HCT116 (cell line): ENCODE measurements around the gene SHROOM3. TPM values are rescaled to one million over a fixed set of nuclear protein-coding genes. Genes with fewer than 3 reads are reported as not detected.

Experiments
- ATAC-seq: fragments of 200-7000 bp; cut with Tn5 transposase; 2 replicates; pipeline ENCODE4 v1.9.1; 2020; ENCODE audit warnings: mild to moderate bottlenecking, moderate library complexity
- BruUV-seq: library from RNA; stranded (reverse); fragments of 400-500 nt; replicated peaks from 2 replicates; lab custom pipeline; 2021; lab: Mats Ljungman, UMichigan
- CTCF ChIA-PET: fragments of 300-600 bp; sonication (Branson Sonifier 250); formaldehyde crosslinking; loops from one replicate; lab custom pipeline; 2021; ENCODE audit warnings: antibody characterized with exemption; lab: Charles Lee
- POLR2A ChIA-PET: fragments of 300-600, 350-600 bp; sonication (Branson Sonifier 250); formaldehyde crosslinking; loops from one replicate; lab custom pipeline; 2021; ENCODE audit warnings: antibody characterized with exemption; lab: Charles Lee
- RAD21 ChIA-PET, 2 experiments: fragments of 300-600 bp; sonication (Branson Sonifier 250); formaldehyde crosslinking; loops; one replicate each; lab custom pipeline; 2023; ENCODE audit warnings: low total read pairs in 2 of 2; ENCODE audit not compliant: uncharacterized antibody in 2 of 2, unreplicated experiment in 2 of 2, low non-redundant PET in 1 of 2; lab: Charles Lee
- DNase-seq: peaks from one replicate; pipeline ENCODE4 v3.0.0-alpha.2; 2010; ENCODE audit warnings: low read depth, low spot score
- H2AFZ ChIP-seq: fragments of 200-600 bp; shearing (Covaris generic), sonication (generic); 2 replicates; pipeline ENCODE4 v1.6.1; 2017; ENCODE audit warnings: low read depth, mixed run types, mixed read lengths, antibody characterized with exemption, low read length; ENCODE audit not compliant: poor library complexity, severe bottlenecking
- H3K27ac ChIP-seq: 2 replicates; pipeline ENCODE4 v1.5.1; 2012; ENCODE audit warnings: low read depth, low read length
- H3K27me3 ChIP-seq: fragments of 200-600 bp; sonication (generic); 2 replicates; pipeline ENCODE4 v1.6.1; 2016; ENCODE audit warnings: mixed run types, low read length, mixed read lengths; ENCODE audit not compliant: insufficient read depth
- H3K36me3 ChIP-seq, 2 experiments: fragments of 200-500 bp in 1 of 2; fragments of 200-600 bp in 1 of 2; sonication (Bioruptor generic) in 1 of 2; sonication (generic) in 1 of 2; 2 replicates each; pipeline versions ENCODE4 v1.5.1 to v1.6.1; 2014 to 2016; ENCODE audit warnings: low read length in 2 of 2, inconsistent platforms in 1 of 2, mixed read lengths in 1 of 2, mixed run types in 1 of 2; ENCODE audit not compliant: insufficient read depth in 2 of 2, control insufficient read depth in 1 of 2
- H3K4me1 ChIP-seq, 2 experiments: fragments of 200-600 bp in 1 of 2; sonication (generic) in 1 of 2; 2 replicates each; pipeline versions ENCODE4 v1.5.1 to v1.6.1; 2012 to 2017; ENCODE audit warnings: low read length in 2 of 2, inconsistent platforms in 1 of 2, mild to moderate bottlenecking in 1 of 2, mixed read lengths in 1 of 2, mixed run types in 1 of 2, moderate library complexity in 1 of 2; ENCODE audit not compliant: insufficient read depth in 2 of 2, control insufficient read depth in 1 of 2
- H3K4me2 ChIP-seq: fragments of 200-600 bp; sonication (generic); 2 replicates; pipeline ENCODE4 v1.6.1; 2017; ENCODE audit warnings: mixed run types, low read length, mixed read lengths
- H3K4me3 ChIP-seq, 2 experiments: fragments of 200-600 bp in 1 of 2; sonication (generic) in 1 of 2; replicated peaks in 1 of 2; 2 replicates each; pipeline ENCODE4 v1.5.1; 2011 to 2016; ENCODE audit warnings: low read length in 2 of 2, control low read depth in 1 of 2, low read depth in 1 of 2, mild to moderate bottlenecking in 1 of 2, mixed read lengths in 1 of 2, mixed run types in 1 of 2
- H3K79me2 ChIP-seq: fragments of 200-600 bp; sonication (generic); 2 replicates; pipeline ENCODE4 v1.6.1; 2017; ENCODE audit warnings: mild to moderate bottlenecking, mixed run types, low read length, moderate library complexity, mixed read lengths; ENCODE audit not compliant: insufficient read depth
- H3K9ac ChIP-seq: fragments of 200-600 bp; sonication (generic); 2 replicates; pipeline ENCODE4 v1.6.1; 2016; ENCODE audit warnings: low read length, mixed read lengths
- H3K9me2 ChIP-seq: fragments of 200-600 bp; sonication (generic), shearing (Covaris generic); 2 replicates; pipeline ENCODE4 v1.6.1; 2017; ENCODE audit warnings: mixed run types, mild to moderate bottlenecking, moderate library complexity; ENCODE audit not compliant: insufficient read depth
- H3K9me3 ChIP-seq, 2 experiments: fragments of 200-500 bp in 1 of 2; fragments of 200-600 bp in 1 of 2; sonication (Bioruptor generic) in 1 of 2; sonication (generic) in 1 of 2; 2 replicates each; pipeline ENCODE4 v1.6.1; 2014 to 2017; ENCODE audit warnings: low read length in 2 of 2, mixed read lengths in 2 of 2, inconsistent platforms in 1 of 2, low read depth in 1 of 2, mild to moderate bottlenecking in 1 of 2, mixed run types in 1 of 2, moderate library complexity in 1 of 2; ENCODE audit not compliant: control insufficient read depth in 1 of 2, insufficient read depth in 1 of 2
- H4K20me1 ChIP-seq: fragments of 200-600 bp; sonication (generic), shearing (Covaris generic); 2 replicates; pipeline ENCODE4 v1.6.1; 2017; ENCODE audit warnings: mixed run types, mild to moderate bottlenecking, moderate library complexity; ENCODE audit not compliant: insufficient read depth
- CBX3 ChIP-seq: IDR thresholded peaks from 2 replicates; pipeline ENCODE4 v1.6.1; 2012; ENCODE audit warnings: low read depth
- EGR1 ChIP-seq: IDR thresholded peaks from 2 replicates; pipeline ENCODE4 v1.6.1; 2012; ENCODE audit warnings: low read depth
- ELF1 ChIP-seq: IDR thresholded peaks from 2 replicates; pipeline ENCODE4 v1.6.1; 2012; ENCODE audit warnings: low read depth, borderline replicate concordance
- EZH2 ChIP-seq: fragments of 200-600 bp; sonication (generic); IDR thresholded peaks from 2 replicates; pipeline ENCODE4 v1.6.1; 2017; ENCODE audit warnings: antibody characterized with exemption, mixed run types
- EZH2phosphoT487 ChIP-seq: fragments of 200-600 bp; IDR thresholded peaks from 2 replicates; pipeline ENCODE4 v1.6.1; 2018; ENCODE audit warnings: antibody characterized with exemption, borderline replicate concordance
- FOSL1 ChIP-seq: IDR thresholded peaks from 2 replicates; pipeline ENCODE4 v1.6.1; 2012; ENCODE audit warnings: low read depth
- POLR2AphosphoS5 ChIP-seq: IDR thresholded peaks from 2 replicates; pipeline ENCODE4 v1.6.1; 2011; ENCODE audit warnings: mild to moderate bottlenecking, low read depth, low read length, moderate library complexity
- SP1 ChIP-seq: IDR thresholded peaks from 2 replicates; pipeline ENCODE4 v1.6.1; 2012; ENCODE audit warnings: low read depth
- TCF7L2 ChIP-seq: IDR thresholded peaks from 2 replicates; pipeline ENCODE4 v1.7.0; 2011; ENCODE audit warnings: borderline replicate concordance, inconsistent platforms; ENCODE audit not compliant: insufficient read depth, insufficient read length; ENCODE audit errors: extremely low read depth
- YY1 ChIP-seq: IDR thresholded peaks from 2 replicates; pipeline ENCODE4 v1.6.1; 2011; ENCODE audit warnings: low read length, low read depth, moderate library complexity, mild to moderate bottlenecking; ENCODE audit not compliant: insufficient replicate concordance; ENCODE audit errors: extremely low read depth
- ZFX ChIP-seq: fragments of 450-650 bp; IDR thresholded peaks from 2 replicates; pipeline ENCODE4 v1.6.1; 2017
- intact Hi-C: fragments of 100-400 bp; cut with micrococcal nuclease; formaldehyde crosslinking; loops from 2 replicates; pipeline ENCODE4 v1.10.0; 2022
- total RNA-seq: library from RNA; stranded (reverse); gene quantifications from one replicate; pipeline ENCODE4 v1.2.1, GENCODE V29; 2021; ENCODE audit not compliant: unreplicated experiment
- TF ChIP-seq, protein P1 (sequence below): IDR thresholded peaks from 2 replicates; pipeline ENCODE4 v1.6.1; 2012; ENCODE audit warnings: low read depth
- TF ChIP-seq, protein P2 (sequence below), 3 experiments: fragments of 200-600 bp in 1 of 3; sonication (generic) in 1 of 3; IDR thresholded peaks in 2 of 3; conservative IDR thresholded peaks in 1 of 3; 2 replicates each; pipeline ENCODE4 v1.5.1; 2012 to 2017; ENCODE audit warnings: low read depth in 2 of 3, low read length in 2 of 3, antibody characterized with exemption in 1 of 3, borderline replicate concordance in 1 of 3, control low read depth in 1 of 3, mild to moderate bottlenecking in 1 of 3, mixed read lengths in 1 of 3, mixed run types in 1 of 3, moderate library complexity in 1 of 3; ENCODE audit not compliant: insufficient read depth in 1 of 3

SHROOM3 gene
- total RNA-seq, 1 experiment from 2014 or later: 22.5 TPM

DNA sequence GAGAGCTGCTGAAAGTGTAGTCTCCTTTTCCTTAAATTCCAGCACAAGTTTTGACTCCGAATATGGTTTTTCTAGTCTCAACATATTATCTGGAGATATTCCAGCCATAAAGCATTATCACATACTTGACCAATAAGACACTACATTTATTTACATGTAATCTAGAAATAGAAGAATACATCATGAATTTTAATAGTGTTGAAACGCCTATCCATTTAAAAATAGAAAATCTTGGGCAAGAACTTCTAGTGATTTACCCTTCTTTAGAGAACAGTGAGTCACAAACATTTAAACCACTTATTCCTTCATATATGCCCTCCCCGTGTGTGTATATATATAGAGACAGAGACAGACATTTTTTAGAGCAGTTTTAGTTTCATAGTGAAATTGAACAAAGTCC, 301.4 kb downstream of the SHROOM3 start:
- no peak overlapping the region for H3K9ac ChIP-seq
- CTCF ChIA-PET: no interaction called here
- ATAC-seq (no peak), DNase-seq (no peak)
- H3K4me1 ChIP-seq: peaks cover 0 to 7% of the 10 kb centered on the region in 2 experiments; a peak in 3 of 4 replicates
- H3K27ac ChIP-seq: no peak overlapping the region
- no peaks in the 10 kb centered on the region for H4K20me1 ChIP-seq
- TF ChIP-seq EZH2phosphoT487: no peak
- TF ChIP-seq EZH2: no peak
- TF ChIP-seq, protein P1, sequence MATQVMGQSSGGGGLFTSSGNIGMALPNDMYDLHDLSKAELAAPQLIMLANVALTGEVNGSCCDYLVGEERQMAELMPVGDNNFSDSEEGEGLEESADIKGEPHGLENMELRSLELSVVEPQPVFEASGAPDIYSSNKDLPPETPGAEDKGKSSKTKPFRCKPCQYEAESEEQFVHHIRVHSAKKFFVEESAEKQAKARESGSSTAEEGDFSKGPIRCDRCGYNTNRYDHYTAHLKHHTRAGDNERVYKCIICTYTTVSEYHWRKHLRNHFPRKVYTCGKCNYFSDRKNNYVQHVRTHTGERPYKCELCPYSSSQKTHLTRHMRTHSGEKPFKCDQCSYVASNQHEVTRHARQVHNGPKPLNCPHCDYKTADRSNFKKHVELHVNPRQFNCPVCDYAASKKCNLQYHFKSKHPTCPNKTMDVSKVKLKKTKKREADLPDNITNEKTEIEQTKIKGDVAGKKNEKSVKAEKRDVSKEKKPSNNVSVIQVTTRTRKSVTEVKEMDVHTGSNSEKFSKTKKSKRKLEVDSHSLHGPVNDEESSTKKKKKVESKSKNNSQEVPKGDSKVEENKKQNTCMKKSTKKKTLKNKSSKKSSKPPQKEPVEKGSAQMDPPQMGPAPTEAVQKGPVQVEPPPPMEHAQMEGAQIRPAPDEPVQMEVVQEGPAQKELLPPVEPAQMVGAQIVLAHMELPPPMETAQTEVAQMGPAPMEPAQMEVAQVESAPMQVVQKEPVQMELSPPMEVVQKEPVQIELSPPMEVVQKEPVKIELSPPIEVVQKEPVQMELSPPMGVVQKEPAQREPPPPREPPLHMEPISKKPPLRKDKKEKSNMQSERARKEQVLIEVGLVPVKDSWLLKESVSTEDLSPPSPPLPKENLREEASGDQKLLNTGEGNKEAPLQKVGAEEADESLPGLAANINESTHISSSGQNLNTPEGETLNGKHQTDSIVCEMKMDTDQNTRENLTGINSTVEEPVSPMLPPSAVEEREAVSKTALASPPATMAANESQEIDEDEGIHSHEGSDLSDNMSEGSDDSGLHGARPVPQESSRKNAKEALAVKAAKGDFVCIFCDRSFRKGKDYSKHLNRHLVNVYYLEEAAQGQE: no peak
- no peak for TF ChIP-seq SP1
- no peak for TF ChIP-seq FOSL1
- TF ChIP-seq ZFX: no peak
- TF ChIP-seq, protein P2, sequence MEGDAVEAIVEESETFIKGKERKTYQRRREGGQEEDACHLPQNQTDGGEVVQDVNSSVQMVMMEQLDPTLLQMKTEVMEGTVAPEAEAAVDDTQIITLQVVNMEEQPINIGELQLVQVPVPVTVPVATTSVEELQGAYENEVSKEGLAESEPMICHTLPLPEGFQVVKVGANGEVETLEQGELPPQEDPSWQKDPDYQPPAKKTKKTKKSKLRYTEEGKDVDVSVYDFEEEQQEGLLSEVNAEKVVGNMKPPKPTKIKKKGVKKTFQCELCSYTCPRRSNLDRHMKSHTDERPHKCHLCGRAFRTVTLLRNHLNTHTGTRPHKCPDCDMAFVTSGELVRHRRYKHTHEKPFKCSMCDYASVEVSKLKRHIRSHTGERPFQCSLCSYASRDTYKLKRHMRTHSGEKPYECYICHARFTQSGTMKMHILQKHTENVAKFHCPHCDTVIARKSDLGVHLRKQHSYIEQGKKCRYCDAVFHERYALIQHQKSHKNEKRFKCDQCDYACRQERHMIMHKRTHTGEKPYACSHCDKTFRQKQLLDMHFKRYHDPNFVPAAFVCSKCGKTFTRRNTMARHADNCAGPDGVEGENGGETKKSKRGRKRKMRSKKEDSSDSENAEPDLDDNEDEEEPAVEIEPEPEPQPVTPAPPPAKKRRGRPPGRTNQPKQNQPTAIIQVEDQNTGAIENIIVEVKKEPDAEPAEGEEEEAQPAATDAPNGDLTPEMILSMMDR (IDR thresholded peaks at IDR 0.05 in 2 of 3, conservative IDR thresholded peaks at IDR 0.05 in 1 of 3; ENCODE audit: borderline replicate concordance in 1 of 3, insufficient read depth in 1 of 3, low read depth in 2 of 3, low read length in 2 of 3): no peak
- no peak for TF ChIP-seq EGR1
- no peak for TF ChIP-seq POLR2AphosphoS5
- TF ChIP-seq ELF1: no peak
- no peak for TF ChIP-seq YY1
- no peak for TF ChIP-seq TCF7L2
- no peak for TF ChIP-seq CBX3
- no peak overlapping the region for H2AFZ ChIP-seq
- RAD21 ChIA-PET: no interaction called here
- H3K4me2 ChIP-seq: no peak overlapping the region
- no peaks in the 10 kb centered on the region for H3K27me3 ChIP-seq
- no peaks in the 10 kb centered on the region for H3K9me3 ChIP-seq
- POLR2A ChIA-PET: no interaction called here
- no TSS peak for BruUV-seq
- H3K4me3 ChIP-seq: no peak overlapping the region
- H3K36me3 ChIP-seq: peaks cover 3 to 8% of the 10 kb centered on the region in 2 experiments; a peak in 1 of 4 replicates
- no peaks in the 10 kb centered on the region for H3K79me2 ChIP-seq
- no peaks in the 10 kb centered on the region for H3K9me2 ChIP-seq
- intact Hi-C loops: no loop called here
